Endodermal cell (in vitro differentiated cells): ENCODE measurements around the gene PDE10A. TPM values are rescaled to one million over a fixed set of nuclear protein-coding genes. Genes with fewer than 3 reads are reported as not detected.

Experiments
- DNase-seq: peaks from one replicate; pipeline ENCODE4 v3.0.0-alpha.2; 2017
- H3K27ac ChIP-seq: 2 replicates; pipeline ENCODE4 v1.5.1; 2013; ENCODE audit warnings: mild to moderate bottlenecking, low read depth, low read length, moderate library complexity
- H3K27me3 ChIP-seq: 2 replicates; pipeline ENCODE4 v1.6.1; 2013; ENCODE audit warnings: mild to moderate bottlenecking, low read length, moderate library complexity; ENCODE audit not compliant: insufficient read depth, control insufficient read depth, poor library complexity, severe bottlenecking
- H3K36me3 ChIP-seq: 2 replicates; pipeline ENCODE4 v1.7.0; 2013; ENCODE audit warnings: mild to moderate bottlenecking, low read length, moderate library complexity; ENCODE audit not compliant: control insufficient read depth, insufficient read depth
- H3K4me1 ChIP-seq: one replicate; pipeline ENCODE4 v1.7.0; 2013; ENCODE audit warnings: low read length; ENCODE audit not compliant: control insufficient read depth, insufficient read depth
- H3K4me3 ChIP-seq: 2 replicates; pipeline ENCODE4 v1.5.1; 2013; ENCODE audit warnings: mild to moderate bottlenecking, low read length, moderate library complexity
- H3K9ac ChIP-seq: 2 replicates; pipeline ENCODE4 v1.6.1; 2013; ENCODE audit warnings: mild to moderate bottlenecking, low read length, moderate library complexity; ENCODE audit not compliant: poor library complexity, severe bottlenecking; ENCODE audit errors: extremely low read depth
- H3K9me3 ChIP-seq: 2 replicates; pipeline ENCODE4 v1.6.1; 2013; ENCODE audit warnings: mild to moderate bottlenecking, low read length, moderate library complexity; ENCODE audit not compliant: control insufficient read depth
- H3K27ac Mint-ChIP-seq: 2 replicates; pipeline ENCODE4 v1.8.0; 2020; ENCODE audit warnings: mixed read lengths
- H3K27me3 Mint-ChIP-seq: 2 replicates; pipeline ENCODE4 v1.8.0; 2021; ENCODE audit warnings: mild to moderate bottlenecking, mixed read lengths; ENCODE audit not compliant: insufficient read depth
- H3K36me3 Mint-ChIP-seq: 2 replicates; pipeline ENCODE4 v1.8.0; 2020; ENCODE audit warnings: low read depth, mixed read lengths
- H3K4me1 Mint-ChIP-seq: 2 replicates; pipeline ENCODE4 v1.8.0; 2020; ENCODE audit warnings: mixed read lengths
- H3K4me3 Mint-ChIP-seq: 2 replicates; pipeline ENCODE4 v1.8.0; 2020; ENCODE audit warnings: mild to moderate bottlenecking, moderate library complexity, mixed read lengths
- H3K9me3 Mint-ChIP-seq: 2 replicates; pipeline ENCODE4 v1.8.0; 2020; ENCODE audit warnings: mild to moderate bottlenecking, mixed read lengths
- CTCF ChIP-seq: fragments of 200-600 bp; sonication (generic); conservative IDR thresholded peaks from 2 replicates; pipeline ENCODE4 v1.5.0; 2021; ENCODE audit warnings: antibody characterized with exemption, mild to moderate bottlenecking
- WGBS, 2 experiments: methylation state at CpG; one replicate each; pipeline versions ENCODE4 v1.1.5 to v1.1.7; 2013; ENCODE audit warnings: missing lambda C conversion rate in 2 of 2, mixed read lengths in 1 of 2; ENCODE audit not compliant: insufficient coverage in 1 of 2, insufficient read length in 1 of 2; 5-methylcytosine and 5-hydroxymethylcytosine counted together
- total RNA-seq, 2 donors: library from RNA; stranded (reverse); fragmentation: NEBNext Ultra II Directional in 1 of 2; extraction: Animal tissue kit (Norgen Biotek cat#: 25700) in 1 of 2; gene quantifications; 2 replicates in 1 of 2; 3 replicates in 1 of 2; pipeline ENCODE4 v1.2.1, GENCODE V29; 2021

PDE10A gene
- total RNA-seq, 2 donors from 2014 or later, result 22.8 to 27.8 TPM

GRCh38 chr6:165685302-165685701 is 22.3 kb upstream of the PDE10A start:
- no peaks in the 10 kb centered on the region for H3K9me3 Mint-ChIP-seq
- H3K27me3 ChIP-seq, result no peaks in the 10 kb centered on the region
- no peak overlapping the region for H3K9ac ChIP-seq
- peaks cover 3% of the 10 kb centered on the region for H3K4me1 Mint-ChIP-seq
- no peak overlapping the region for H3K4me3 ChIP-seq
- H3K36me3 Mint-ChIP-seq, result no peaks in the 10 kb centered on the region
- H3K36me3 ChIP-seq, result no peaks in the 10 kb centered on the region
- no peak overlapping the region for H3K4me3 Mint-ChIP-seq
- no peaks in the 10 kb centered on the region for H3K4me1 ChIP-seq
- H3K27ac Mint-ChIP-seq, result no peak overlapping the region
- DNase-seq, result no peak
- no peaks in the 10 kb centered on the region for H3K9me3 ChIP-seq
- TF ChIP-seq CTCF, result no peak
- H3K27me3 Mint-ChIP-seq, result peaks cover 6% of the 10 kb centered on the region
- WGBS, 2 experiments, result 84 to 100% methylated on average over 1 of the region's 1 CpG
- no peak overlapping the region for H3K27ac ChIP-seq

DNA sequence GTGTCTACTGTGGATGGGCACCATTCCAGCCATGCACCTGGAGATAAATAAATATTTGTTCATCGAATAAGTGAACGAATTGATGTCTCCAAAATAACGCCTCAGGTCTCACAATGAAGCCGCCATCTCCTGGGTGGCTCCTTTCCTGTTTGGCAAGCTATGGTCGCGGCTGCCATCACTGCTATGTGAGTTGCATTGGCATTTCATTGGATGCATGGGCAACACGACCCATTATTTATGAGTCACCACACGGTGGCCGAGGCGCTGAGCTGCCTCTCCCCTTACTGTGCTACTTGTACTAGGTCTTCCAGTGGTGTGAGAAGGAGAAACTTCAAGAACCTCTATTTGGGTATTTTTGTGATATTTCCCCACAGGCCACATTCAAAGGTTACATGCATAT is 21.3 kb upstream of the PDE10A start:
- no peak overlapping the region for H3K9ac ChIP-seq
- WGBS, 2 experiments, result 94% methylated on average over 7 to 10 of the region's 10 CpGs
- Mint-ChIP-seq H3K4me3 (no peak overlapping the region), H3K4me1 (peaks cover 9% of the 10 kb centered on the region), H3K27me3 (peaks cover 3% of the 10 kb centered on the region), H3K9me3 (no peaks in the 10 kb centered on the region), H3K36me3 (no peaks in the 10 kb centered on the region), H3K27ac (no peak overlapping the region)
- no peaks in the 10 kb centered on the region for H3K4me1 ChIP-seq
- H3K9me3 ChIP-seq, result no peaks in the 10 kb centered on the region
- DNase-seq, result no peak
- H3K4me3 ChIP-seq, result no peak overlapping the region
- no peaks in the 10 kb centered on the region for H3K27me3 ChIP-seq
- TF ChIP-seq CTCF, result no peak
- no peak overlapping the region for H3K27ac ChIP-seq
- no peaks in the 10 kb centered on the region for H3K36me3 ChIP-seq

DNA sequence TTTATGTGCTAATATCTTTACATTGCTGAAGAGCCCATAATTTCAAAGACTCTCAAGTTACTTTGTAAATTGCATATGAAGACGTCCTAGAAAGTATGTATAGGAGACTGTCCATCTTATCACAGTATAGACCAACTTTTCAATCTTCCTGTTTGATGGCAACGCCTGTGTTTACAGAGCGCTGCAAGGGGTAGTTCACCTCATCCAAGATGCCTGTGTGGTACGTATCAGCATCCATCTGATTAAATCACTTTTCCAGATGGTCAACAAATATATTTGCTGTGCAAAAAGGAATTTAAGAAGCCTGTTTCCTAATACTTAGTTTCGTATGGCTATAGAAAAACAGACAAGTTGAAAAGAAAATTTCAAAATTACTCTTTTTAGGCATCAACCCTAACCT is 17.9 kb upstream of the PDE10A start:
- H3K27me3 ChIP-seq, result no peaks in the 10 kb centered on the region
- DNase-seq, result no peak
- no peak overlapping the region for H3K27ac ChIP-seq
- H3K36me3 ChIP-seq, result no peaks in the 10 kb centered on the region
- no peaks in the 10 kb centered on the region for H3K9me3 ChIP-seq
- TF ChIP-seq CTCF, result no peak
- no peak overlapping the region for H3K9ac ChIP-seq
- 97 to 98% methylated on average over 4 to 5 of the region's 5 CpGs for WGBS, 2 experiments
- H3K27ac Mint-ChIP-seq, result no peak overlapping the region
- no peaks in the 10 kb centered on the region for H3K4me1 ChIP-seq
- no peak overlapping the region for H3K4me3 ChIP-seq
- H3K4me3 Mint-ChIP-seq, result no peak overlapping the region
- peaks cover 16% of the 10 kb centered on the region for H3K4me1 Mint-ChIP-seq
- H3K27me3 Mint-ChIP-seq, result no peaks in the 10 kb centered on the region
- no peaks in the 10 kb centered on the region for H3K36me3 Mint-ChIP-seq
- H3K9me3 Mint-ChIP-seq, result no peaks in the 10 kb centered on the region
